ENCODE measurements around the gene DEFB115.
"Not testable (repeated sequence)": the region's sequence is repeated elsewhere in the genome, so short reads cannot be mapped to it uniquely, and the experiment has no call there.

DEFB115 gene

GRCh38 chr20:31257364-31257763 is at the start of gene DEFB115:
Gene DEFB115, plus strand, starts transcription at chr20:31257664. Its CDS starts 0 bp downstream, at chr20:31257664.
- DNase-seq (ENCODE audit: low read depth), result no peak

GRCh38 chr20:31236953-31237352 is 20.5 kb upstream of the DEFB115 start:
- no peak for DNase-seq (ENCODE audit: low read depth)

GRCh38 chr20:31237763-31238162 is 19.7 kb upstream of the DEFB115 start:
- no peak for DNase-seq (ENCODE audit: low read depth)

- DNase-seq (ENCODE audit: low read depth), result no peak
Measured at GRCh38 chr20:31239139-31239538, 18.3 kb upstream of the DEFB115 start.

GRCh38 chr20:31256959-31257358 is 505 bp upstream of the DEFB115 start:
- no peak for DNase-seq (ENCODE audit: low read depth)

GRCh38 chr20:31260326-31260932 is 3.0 kb downstream of the DEFB115 start:
- no peak for DNase-seq (ENCODE audit: low read depth)

- no peak for DNase-seq (ENCODE audit: low read depth)
Measured at GRCh38 chr20:31274441-31274840, 17.0 kb downstream of the DEFB115 start.

- no peak for DNase-seq (ENCODE audit: low read depth)
Measured at GRCh38 chr20:31278178-31278577, 20.7 kb downstream of the DEFB115 start.

- not testable (repeated sequence) for DNase-seq (ENCODE audit: low read depth)
Measured at GRCh38 chr20:31284964-31285363, 27.5 kb downstream of the DEFB115 start.

- DNase-seq (ENCODE audit: low read depth), result no peak
Measured at GRCh38 chr20:31308535-31309162, 51.2 kb downstream of the DEFB115 start, which contains the start of gene DEFB116. Gene DEFB116, minus strand, starts transcription at chr20:31308585. Its CDS starts 0 bp downstream, at chr20:31308585.
